Umbilical cord (tissue), 2 donors: ENCODE data around the gene SPRING1. TPM values are rescaled to one million over a fixed set of nuclear protein-coding genes. Genes with fewer than 3 reads are reported as not detected.
"Not testable (repeated sequence)": the region's sequence is repeated elsewhere in the genome, so short reads cannot be mapped to it uniquely, and the experiment has no call there.

Experiments used
- DNase-seq: peaks from one replicate; pipeline ENCODE4 v3.0.0-alpha.2; 2015; ENCODE audit warnings: low spot score
- total RNA-seq: library from RNA; depleted of rRNA; stranded (reverse); fragments of >200 nt; gene quantifications from one replicate; pipeline ENCODE4 v1.2.3, GENCODE V29; 2014; ENCODE audit warnings: low replicate concordance; ENCODE audit not compliant: insufficient read depth

The SPRING1 gene
- total RNA-seq, 1 donor from 2014 or later: 10.6 TPM

GRCh38 chr12:116742787-116743186 lies 4.9 kb upstream of the SPRING1 start:
- not testable (repeated sequence) for DNase-seq

- DNase-seq: no peak
These were observed 1.6 kb upstream of the SPRING1 start for GRCh38 chr12:116739381-116739887.

GRCh38 chr12:116736962-116737773 lies 701 bp downstream of the SPRING1 start:
- DNase-seq: no peak

- DNase-seq: no peak
These were observed 1.8 kb downstream of the SPRING1 start for GRCh38 chr12:116735951-116736599.

GRCh38 chr12:116735084-116735483 lies 2.8 kb downstream of the SPRING1 start:
- no peak for DNase-seq

- DNase-seq: no peak
These were observed 3.6 kb downstream of the SPRING1 start for GRCh38 chr12:116734156-116734768.

- DNase-seq: no peak
These were observed 6.1 kb downstream of the SPRING1 start for GRCh38 chr12:116731801-116732200.

GRCh38 chr12:116727891-116728290 lies 10.0 kb downstream of the SPRING1 start:
- DNase-seq: no peak

- no peak for DNase-seq
These were observed 10.6 kb downstream of the SPRING1 start for GRCh38 chr12:116727261-116727660.

- DNase-seq: no peak
These were observed 11.2 kb downstream of the SPRING1 start for GRCh38 chr12:116726694-116727093.

GRCh38 chr12:116722245-116722644 lies 15.6 kb downstream of the SPRING1 start:
- DNase-seq: no peak

GRCh38 chr12:116719731-116720528 lies 17.9 kb downstream of the SPRING1 start:
- no peak for DNase-seq

- peak; percentile 16 for DNase-seq
These were observed 19.0 kb downstream of the SPRING1 start for GRCh38 chr12:116718655-116719454.

GRCh38 chr12:116717466-116718437 lies 20.1 kb downstream of the SPRING1 start:
- no peak for DNase-seq

- no peak for DNase-seq
These were observed 23.7 kb downstream of the SPRING1 start for GRCh38 chr12:116714175-116714574.

GRCh38 chr12:116713527-116713926 lies 24.3 kb downstream of the SPRING1 start:
- no peak for DNase-seq

GRCh38 chr12:116712458-116713303 lies 25.2 kb downstream of the SPRING1 start:
- DNase-seq: no peak

- DNase-seq: no peak
These were observed 27.3 kb downstream of the SPRING1 start for GRCh38 chr12:116710370-116711150.
